Brain microvascular endothelial cell (primary cell): ENCODE data around the gene EIF1.
A peak's percentile ranks its signal among the peaks of the same experiment; 100 is the strongest.

Experiments used
- DNase-seq: peaks from one replicate; pipeline ENCODE4 v3.0.0-alpha.2; 2020
- H3K27ac ChIP-seq: fragments of 250-450 bp; sonication (Bioruptor Pico); 2 replicates; pipeline ENCODE4 v1.5.1; 2020; ENCODE audit warnings: mild to moderate bottlenecking, moderate library complexity
- H3K27me3 ChIP-seq: fragments of 250-450 bp; sonication (Bioruptor Pico); replicated peaks from 2 replicates; pipeline ENCODE4 v1.5.1; 2020; ENCODE audit warnings: mild to moderate bottlenecking
- H3K36me3 ChIP-seq: fragments of 250-450 bp; sonication (Bioruptor Pico); replicated peaks from 2 replicates; pipeline ENCODE4 v1.5.1; 2020; ENCODE audit warnings: mild to moderate bottlenecking
- H3K4me3 ChIP-seq: 2 replicates; pipeline ENCODE4 v1.5.1; 2011; ENCODE audit warnings: low read depth, mild to moderate bottlenecking, control low read depth, low read length, moderate library complexity
- CTCF ChIP-seq: IDR thresholded peaks from 2 replicates; pipeline ENCODE4 v1.5.1; 2011; ENCODE audit warnings: low read depth, mild to moderate bottlenecking, moderate library complexity, low read length, control low read depth, inconsistent platforms; ENCODE audit errors: missing control alignments
- in situ Hi-C: cut with HindIII; loops from 2 replicates; pipeline ENCODE4 v1.10.0; 2017; ENCODE audit warnings: low sequenced_read_pairs, low pct_ligation_motif_present

The EIF1 gene

GRCh38 chr17:41731836-41732235 is 43.2 kb downstream of the EIF1 start:
- H3K36me3 ChIP-seq = no peaks in the 10 kb centered on the region
- in situ Hi-C loops = no loop called here
- H3K27me3 ChIP-seq = peaks cover 51% of the 10 kb centered on the region
- no peak overlapping the region for H3K4me3 ChIP-seq
- no peak for TF ChIP-seq CTCF
- H3K27ac ChIP-seq = no peak overlapping the region
- no peak for DNase-seq

GRCh38 chr17:41733348-41734138 is 44.9 kb downstream of the EIF1 start:
- no peak for DNase-seq
- no peaks in the 10 kb centered on the region for H3K36me3 ChIP-seq
- no peak overlapping the region for H3K27ac ChIP-seq
- TF ChIP-seq CTCF = no peak
- H3K4me3 ChIP-seq = no peak overlapping the region
- in situ Hi-C loops = no loop called here
- peaks cover 53% of the 10 kb centered on the region for H3K27me3 ChIP-seq

GRCh38 chr17:41734139-41734948 is 45.7 kb downstream of the EIF1 start, which contains the start of gene HAP1:
TSS of gene HAP1 (minus strand) at chr17:41734643. CDS start at chr17:41734634, 9 bp downstream.
- Histone ChIP-seq H3K4me3 (peak within 1 kb of the TSS; percentile 41), H3K27ac (no peak within 1 kb of the TSS), H3K36me3 (no peaks in the 10 kb centered on the region), H3K27me3 (peaks cover 53% of the 10 kb centered on the region)
- TF ChIP-seq CTCF = no peak
- peak; percentile 13 for DNase-seq
- in situ Hi-C loops = no loop called here

- H3K27me3 ChIP-seq = peaks cover 53% of the 10 kb centered on the region
- no peaks in the 10 kb centered on the region for H3K36me3 ChIP-seq
- no peak for DNase-seq
- in situ Hi-C loops = no loop called here
- no peak overlapping the region for H3K27ac ChIP-seq
- no peak for TF ChIP-seq CTCF
- peak overlapping the region; percentile 41 for H3K4me3 ChIP-seq
Observed at GRCh38 chr17:41734949-41735313, 46.2 kb downstream of the EIF1 start.

GRCh38 chr17:41735744-41736143 is 47.1 kb downstream of the EIF1 start:
- no peak for DNase-seq
- peaks cover 49% of the 10 kb centered on the region for H3K27me3 ChIP-seq
- no peak overlapping the region for H3K4me3 ChIP-seq
- H3K36me3 ChIP-seq = no peaks in the 10 kb centered on the region
- no peak for TF ChIP-seq CTCF
- H3K27ac ChIP-seq = no peak overlapping the region
- in situ Hi-C loops = no loop called here
